Measurements from ENCODE around the gene TMEM245. TPM values are rescaled to one million over a fixed set of nuclear protein-coding genes. Genes with fewer than 3 reads are reported as not detected.
"Not testable (repeated sequence)": the region's sequence is repeated elsewhere in the genome, so short reads cannot be mapped to it uniquely, and the experiment has no call there.

The TMEM245 gene
- total RNA-seq, 1 donor from 2014 or later: 34.2 TPM

DNA sequence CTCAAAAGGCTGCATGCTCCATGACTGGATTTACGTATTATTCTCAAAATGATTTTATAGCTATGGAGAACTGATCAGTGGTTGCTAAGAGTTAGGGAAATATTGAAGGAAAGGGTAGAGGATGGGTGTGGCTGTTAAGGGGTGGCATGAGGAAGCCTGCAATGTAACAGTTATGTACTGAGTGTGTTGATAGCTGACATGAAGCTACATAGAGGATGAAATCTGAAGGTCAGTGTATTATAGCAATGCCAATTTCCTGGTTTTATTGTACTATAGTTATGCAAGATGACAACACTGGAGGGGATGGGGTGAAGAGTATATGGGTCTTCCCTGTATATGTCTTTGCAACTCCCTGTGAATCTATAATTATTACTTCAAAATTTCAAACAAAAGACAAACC, 51.0 kb downstream of the TMEM245 start:
- TF ChIP-seq, protein P1, sequence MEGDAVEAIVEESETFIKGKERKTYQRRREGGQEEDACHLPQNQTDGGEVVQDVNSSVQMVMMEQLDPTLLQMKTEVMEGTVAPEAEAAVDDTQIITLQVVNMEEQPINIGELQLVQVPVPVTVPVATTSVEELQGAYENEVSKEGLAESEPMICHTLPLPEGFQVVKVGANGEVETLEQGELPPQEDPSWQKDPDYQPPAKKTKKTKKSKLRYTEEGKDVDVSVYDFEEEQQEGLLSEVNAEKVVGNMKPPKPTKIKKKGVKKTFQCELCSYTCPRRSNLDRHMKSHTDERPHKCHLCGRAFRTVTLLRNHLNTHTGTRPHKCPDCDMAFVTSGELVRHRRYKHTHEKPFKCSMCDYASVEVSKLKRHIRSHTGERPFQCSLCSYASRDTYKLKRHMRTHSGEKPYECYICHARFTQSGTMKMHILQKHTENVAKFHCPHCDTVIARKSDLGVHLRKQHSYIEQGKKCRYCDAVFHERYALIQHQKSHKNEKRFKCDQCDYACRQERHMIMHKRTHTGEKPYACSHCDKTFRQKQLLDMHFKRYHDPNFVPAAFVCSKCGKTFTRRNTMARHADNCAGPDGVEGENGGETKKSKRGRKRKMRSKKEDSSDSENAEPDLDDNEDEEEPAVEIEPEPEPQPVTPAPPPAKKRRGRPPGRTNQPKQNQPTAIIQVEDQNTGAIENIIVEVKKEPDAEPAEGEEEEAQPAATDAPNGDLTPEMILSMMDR (IDR thresholded peaks at IDR 0.05; ENCODE audit: insufficient read depth, low read length, severe bottlenecking): no peak

DNA sequence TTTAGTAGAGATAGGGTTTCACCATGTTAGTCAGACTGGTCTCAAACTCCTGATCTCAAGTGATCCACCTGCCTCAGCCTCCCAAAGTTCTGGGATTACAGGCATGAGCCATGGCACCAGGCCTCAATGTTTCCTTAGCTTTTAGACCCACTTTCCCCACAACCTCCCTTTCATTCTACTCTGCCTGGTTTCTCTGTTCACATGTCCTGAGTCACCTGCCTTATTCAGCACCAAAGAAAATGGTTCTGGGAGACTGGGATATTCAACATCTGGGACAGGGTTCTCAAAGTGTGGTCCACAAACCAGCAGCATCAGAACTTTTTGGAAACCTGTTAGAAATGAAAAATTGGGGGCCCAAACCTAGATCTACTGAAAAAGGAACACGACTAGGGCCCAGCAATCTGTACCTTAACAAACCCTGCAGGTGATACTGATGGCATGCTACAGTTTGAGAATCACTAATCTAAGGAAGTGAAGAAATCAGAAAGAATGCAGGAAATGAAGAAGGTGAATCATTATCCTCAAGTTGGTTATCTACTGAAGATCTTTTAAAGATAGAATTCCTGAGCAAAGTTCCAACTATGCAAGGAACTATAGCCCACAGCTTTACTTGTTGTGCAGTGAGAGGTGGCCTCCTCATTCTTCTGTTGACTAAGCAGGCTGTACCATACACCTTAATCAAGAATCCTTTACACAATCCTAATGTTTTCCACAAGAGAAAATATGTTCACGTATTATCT, 54.6 kb downstream of the TMEM245 start:
- peak; percentile 90 for DNase-seq (ENCODE audit: low read depth)
- TF ChIP-seq, protein P1 (IDR thresholded peaks at IDR 0.05; ENCODE audit: insufficient read depth, low read length, severe bottlenecking): no peak
- peaks cover 2% of the 10 kb centered on the region for H3K36me3 ChIP-seq (ENCODE audit: control insufficient read depth, insufficient read depth, low read length)
- no peak for FAIRE-seq
- H3K4me3 ChIP-seq (ENCODE audit: low read depth, low read length): no peak overlapping the region
- H3K27me3 ChIP-seq (ENCODE audit: control insufficient read depth, insufficient read depth, low read length): no peaks in the 10 kb centered on the region

More for the DNA sequence above, 51.0 kb downstream of the TMEM245 start:
- Histone ChIP-seq H3K27me3 (ENCODE audit: control insufficient read depth, insufficient read depth, low read length) (no peaks in the 10 kb centered on the region), H3K4me3 (ENCODE audit: low read depth, low read length) (no peak overlapping the region), H3K36me3 (ENCODE audit: control insufficient read depth, insufficient read depth, low read length) (peaks cover 4% of the 10 kb centered on the region)
- DNase-seq (ENCODE audit: low read depth) (no peak), FAIRE-seq (no peak)

DNA sequence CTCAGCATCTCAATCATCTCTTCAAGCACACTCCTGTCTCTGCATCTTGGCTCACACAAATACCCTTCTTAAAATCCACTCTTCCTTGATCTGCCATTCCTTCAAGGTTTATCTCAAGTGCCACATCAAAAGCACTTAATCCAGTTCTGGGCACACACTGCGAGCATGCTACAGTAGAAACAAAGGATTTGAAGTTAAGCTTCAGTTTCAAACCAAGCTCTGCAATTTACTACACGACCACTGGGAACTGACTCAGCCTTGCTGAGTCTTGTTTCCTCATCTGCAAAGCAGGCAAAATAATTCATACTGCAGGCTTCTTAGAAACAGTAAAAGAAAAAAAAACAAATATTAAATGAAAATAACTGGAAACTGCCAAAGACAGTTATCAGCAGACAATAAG, 56.0 kb downstream of the TMEM245 start:
- DNase-seq (ENCODE audit: low read depth): peak; percentile 28
- FAIRE-seq: no peak
- H3K36me3 ChIP-seq (ENCODE audit: control insufficient read depth, insufficient read depth, low read length): peaks cover 2% of the 10 kb centered on the region
- no peak overlapping the region for H3K4me3 ChIP-seq (ENCODE audit: low read depth, low read length)
- H3K27me3 ChIP-seq (ENCODE audit: control insufficient read depth, insufficient read depth, low read length): no peaks in the 10 kb centered on the region
- TF ChIP-seq, protein P1 (IDR thresholded peaks at IDR 0.05; ENCODE audit: insufficient read depth, low read length, severe bottlenecking): no peak

DNA sequence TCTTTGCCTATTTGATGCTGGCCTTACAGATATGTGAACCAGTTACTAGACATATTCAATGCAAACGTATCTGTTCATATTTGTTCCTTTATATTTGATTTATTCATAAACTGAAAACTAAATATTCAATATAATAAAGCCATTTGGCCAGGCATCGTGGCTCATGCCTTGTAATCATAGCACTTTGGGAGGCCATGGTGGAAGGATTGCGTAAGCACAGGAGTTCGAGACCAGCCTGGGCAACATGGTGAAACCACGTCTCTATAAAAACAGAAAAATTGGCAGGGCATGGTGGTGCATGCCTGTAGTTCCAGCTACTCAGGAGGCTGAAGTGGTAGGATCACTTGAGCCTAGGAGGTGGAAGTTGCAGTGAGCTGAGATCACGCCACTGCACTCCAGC, 57.2 kb downstream of the TMEM245 start:
- Histone ChIP-seq H3K27me3 (ENCODE audit: control insufficient read depth, insufficient read depth, low read length) (no peaks in the 10 kb centered on the region), H3K36me3 (ENCODE audit: control insufficient read depth, insufficient read depth, low read length) (no peaks in the 10 kb centered on the region), H3K4me3 (ENCODE audit: low read depth, low read length) (no peak overlapping the region)
- TF ChIP-seq, protein P1 (IDR thresholded peaks at IDR 0.05; ENCODE audit: insufficient read depth, low read length, severe bottlenecking): no peak
- FAIRE-seq (no peak), DNase-seq (ENCODE audit: low read depth) (no peak)

DNA sequence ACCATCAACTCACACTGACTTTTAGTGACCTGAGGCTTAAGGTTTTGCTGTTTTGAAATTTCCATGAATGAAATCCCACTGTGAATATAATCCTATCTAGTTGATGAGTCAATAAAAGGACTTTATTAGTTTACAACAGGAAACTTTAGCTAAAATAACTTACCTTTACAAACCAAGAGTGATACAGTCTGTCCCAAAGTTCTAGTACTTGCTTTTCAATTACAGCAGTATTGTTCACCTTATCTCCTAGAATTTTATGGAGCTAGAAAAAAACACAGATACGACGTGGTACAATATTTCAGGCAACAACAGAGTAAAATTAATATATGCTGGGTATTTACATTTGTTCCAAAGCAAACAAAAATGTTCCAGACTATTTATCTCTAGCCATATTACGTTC, 59.6 kb downstream of the TMEM245 start:
- H3K36me3 ChIP-seq (ENCODE audit: control insufficient read depth, insufficient read depth, low read length): peaks cover 3% of the 10 kb centered on the region
- no peak overlapping the region for H3K4me3 ChIP-seq (ENCODE audit: low read depth, low read length)
- H3K27me3 ChIP-seq (ENCODE audit: control insufficient read depth, insufficient read depth, low read length): no peaks in the 10 kb centered on the region
- no peak for FAIRE-seq
- DNase-seq (ENCODE audit: low read depth): no peak
- TF ChIP-seq, protein P1 (IDR thresholded peaks at IDR 0.05; ENCODE audit: insufficient read depth, low read length, severe bottlenecking): no peak

DNA sequence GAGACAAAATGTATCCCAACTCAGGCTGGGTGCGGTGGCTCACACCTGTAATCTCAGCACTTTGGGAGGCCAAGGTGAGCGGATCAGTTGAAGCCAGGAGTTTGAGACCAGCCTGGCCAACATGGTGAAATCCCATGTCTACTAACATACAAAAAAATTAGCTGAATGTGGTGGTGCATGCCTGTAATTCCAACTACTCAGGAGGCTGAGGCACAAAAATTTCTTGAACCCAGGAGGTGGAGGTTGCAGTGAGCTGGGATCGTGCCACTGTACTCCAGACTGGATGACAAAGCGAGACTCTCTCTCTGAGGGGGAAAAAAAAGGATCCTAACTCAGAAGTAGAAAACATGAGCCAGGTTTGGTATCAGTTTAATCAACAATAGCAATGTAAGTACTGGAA, 66.6 kb downstream of the TMEM245 start:
- H3K36me3 ChIP-seq (ENCODE audit: control insufficient read depth, insufficient read depth, low read length): peaks cover 14% of the 10 kb centered on the region
- DNase-seq (ENCODE audit: low read depth); H3K27me3 ChIP-seq (ENCODE audit: control insufficient read depth, insufficient read depth, low read length); FAIRE-seq; H3K4me3 ChIP-seq (ENCODE audit: low read depth, low read length): not testable (repeated sequence)
